Stimulated activated CD4-positive, alpha-beta T cell treated with anti-CD3 and anti-CD28 coated beads, Interleukin-4, amount 100 ng/mL, for 48 hours (primary cell): Measurements from ENCODE around the gene RNF25.

Experiments used
- DNase-seq, 2 donors: peaks; one replicate each; pipeline ENCODE4 v3.0.0-alpha.2; 2020; ENCODE audit warnings: low read depth in 2 of 2

The RNF25 gene

DNA sequence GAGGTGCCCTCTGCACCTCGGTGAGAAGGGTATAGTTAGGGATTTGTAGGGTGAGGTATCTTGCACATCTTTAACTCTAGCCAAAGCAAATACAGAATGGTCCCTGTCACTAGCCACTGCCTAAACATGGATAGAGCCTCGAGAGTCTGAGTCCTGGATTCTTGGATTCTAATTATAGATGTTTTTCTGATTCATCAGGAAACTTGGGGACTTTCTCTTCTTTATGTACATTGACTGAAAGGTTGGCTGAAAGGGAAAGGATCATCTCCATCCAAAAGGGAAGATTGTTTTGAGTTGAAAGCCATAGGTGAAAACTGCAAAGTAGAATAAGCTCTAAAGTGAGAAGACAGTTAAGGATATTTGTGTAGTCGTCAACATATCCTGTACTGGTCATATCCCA lies 8.3 kb upstream of the RNF25 start:
- DNase-seq: no peak

DNA sequence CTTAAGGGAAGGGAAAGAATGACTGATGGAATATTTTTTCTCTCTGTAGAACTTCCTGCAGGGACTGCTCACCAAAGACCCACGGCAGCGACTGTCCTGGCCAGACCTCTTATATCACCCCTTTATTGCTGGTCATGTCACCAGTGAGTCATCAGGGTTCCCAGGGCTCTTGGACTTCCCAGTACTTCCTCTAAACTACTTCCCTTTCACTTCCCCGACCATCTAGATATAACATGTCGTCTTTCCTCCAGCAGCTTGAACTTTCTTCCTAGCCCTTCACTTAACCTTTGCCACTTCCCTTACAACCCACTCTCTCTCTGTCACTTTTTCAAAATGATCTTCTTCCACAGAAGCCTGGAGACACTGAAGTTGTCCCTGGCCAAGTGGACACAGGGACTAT lies 7.3 kb upstream of the RNF25 start:
- DNase-seq: no peak

- DNase-seq: no peak
Measured at GRCh38 chr2:218671097-218671653, 627 bp downstream of the RNF25 start.

- DNase-seq: no peak
Measured at GRCh38 chr2:218664653-218665052, 7.1 kb downstream of the RNF25 start.

DNA sequence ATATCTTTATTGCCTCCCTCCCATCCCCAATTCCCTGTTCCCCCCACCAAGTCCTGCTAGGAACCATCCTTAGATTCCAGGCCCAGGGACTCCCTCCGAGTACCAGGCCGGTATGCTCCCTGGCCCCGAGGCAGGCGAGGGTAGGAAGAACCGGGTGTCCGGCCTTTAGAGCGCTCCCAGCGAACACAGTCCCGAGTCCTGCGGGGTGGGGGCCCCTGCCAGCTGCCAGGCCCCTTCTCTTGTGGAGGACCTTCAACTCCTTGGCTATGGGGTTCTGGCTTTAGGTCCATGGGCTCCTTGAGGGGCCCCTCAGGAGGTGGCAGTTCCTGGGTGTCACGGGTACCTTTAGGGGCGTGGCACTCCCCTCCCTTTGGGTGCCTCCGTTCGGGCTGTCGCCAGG lies 7.9 kb downstream of the RNF25 start:
- DNase-seq: no peak

DNA sequence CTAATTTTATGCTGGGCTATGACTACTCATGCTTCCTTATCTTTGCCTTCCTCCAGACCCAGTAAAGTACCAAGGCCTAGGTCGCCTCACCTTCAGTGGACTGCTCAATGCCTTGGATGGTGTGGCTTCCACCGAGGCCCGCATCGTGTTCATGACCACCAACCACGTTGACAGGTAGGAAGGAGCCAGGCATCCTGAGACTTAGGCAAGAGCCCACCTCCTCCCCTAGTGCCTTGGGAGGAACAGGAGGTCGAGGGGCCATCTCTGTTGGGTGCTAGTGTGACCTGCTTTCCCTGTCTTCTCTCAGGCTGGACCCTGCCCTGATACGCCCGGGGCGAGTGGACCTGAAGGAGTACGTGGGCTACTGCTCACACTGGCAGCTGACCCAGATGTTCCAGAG lies 9.0 kb downstream of the RNF25 start:
- no peak for DNase-seq

DNA sequence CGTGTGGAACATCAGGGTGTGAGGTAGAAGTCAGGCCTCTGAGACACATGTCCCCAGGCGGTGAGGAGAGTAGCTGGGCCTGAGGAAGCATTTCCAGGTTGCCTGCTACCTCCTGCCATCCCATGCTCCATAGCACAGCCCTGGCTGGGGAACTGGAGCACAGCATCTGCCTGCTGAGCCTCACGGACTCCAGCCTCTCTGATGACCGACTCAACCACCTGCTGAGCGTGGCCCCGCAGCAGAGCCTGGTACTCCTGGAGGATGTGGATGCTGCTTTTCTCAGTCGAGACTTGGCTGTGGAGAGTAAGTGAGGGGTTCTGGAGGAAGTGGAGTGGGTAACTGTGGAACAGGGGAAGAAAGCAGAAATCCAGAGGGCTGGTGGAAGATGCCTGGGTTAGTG lies 9.4 kb downstream of the RNF25 start:
- no peak for DNase-seq

GRCh38 chr2:218659988-218660358 lies 11.8 kb downstream of the RNF25 start:
- no peak for DNase-seq

DNA sequence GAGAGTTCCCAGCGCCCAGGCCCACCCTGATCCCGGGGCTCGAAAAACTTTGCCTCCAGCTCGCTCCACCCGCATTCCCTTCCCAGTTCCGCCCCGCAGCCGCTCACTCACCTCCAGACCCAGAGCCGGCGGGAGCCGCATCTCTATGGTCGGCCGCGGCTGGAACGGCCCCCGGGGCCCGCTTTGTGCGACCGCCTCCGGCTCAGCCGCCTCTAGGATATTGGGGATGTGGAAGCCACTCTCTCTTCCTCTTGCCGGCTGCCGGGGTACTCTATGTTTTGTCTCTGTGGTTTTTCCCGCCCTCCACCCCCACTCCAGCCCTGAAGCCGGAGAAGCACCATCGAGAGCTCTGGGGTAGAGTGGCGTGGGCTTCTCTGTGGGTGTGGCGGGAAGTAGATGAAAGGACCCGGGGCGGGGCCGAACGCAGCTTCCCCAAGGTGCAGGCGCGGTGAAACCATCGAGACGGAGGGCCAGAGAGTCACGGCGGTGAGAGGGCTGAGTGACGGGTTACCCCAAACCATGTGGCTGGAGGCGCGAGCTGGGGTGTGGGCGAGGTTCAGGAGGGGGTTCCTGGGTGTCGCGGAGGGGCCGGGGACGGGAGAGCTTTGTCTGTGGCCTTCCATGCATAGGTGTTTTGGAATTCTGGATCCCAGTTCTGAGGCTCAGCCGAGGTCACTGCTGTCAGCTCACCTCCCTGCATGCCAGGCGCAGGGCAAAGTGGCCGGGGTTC lies 12.4 kb downstream of the RNF25 start, which contains the start of the genes BCS1L and ZNF142:
TSS of gene BCS1L (plus strand) at position 426 of the 730 bp plus-strand sequence. CDS start 1,305 bp downstream, outside the sequence.
TSS of gene ZNF142 (minus strand) at position 366 of the 730 bp plus-strand sequence. CDS start 3,194 bp downstream, outside the sequence.
- DNase-seq: peak; percentile 94 to 97

DNA sequence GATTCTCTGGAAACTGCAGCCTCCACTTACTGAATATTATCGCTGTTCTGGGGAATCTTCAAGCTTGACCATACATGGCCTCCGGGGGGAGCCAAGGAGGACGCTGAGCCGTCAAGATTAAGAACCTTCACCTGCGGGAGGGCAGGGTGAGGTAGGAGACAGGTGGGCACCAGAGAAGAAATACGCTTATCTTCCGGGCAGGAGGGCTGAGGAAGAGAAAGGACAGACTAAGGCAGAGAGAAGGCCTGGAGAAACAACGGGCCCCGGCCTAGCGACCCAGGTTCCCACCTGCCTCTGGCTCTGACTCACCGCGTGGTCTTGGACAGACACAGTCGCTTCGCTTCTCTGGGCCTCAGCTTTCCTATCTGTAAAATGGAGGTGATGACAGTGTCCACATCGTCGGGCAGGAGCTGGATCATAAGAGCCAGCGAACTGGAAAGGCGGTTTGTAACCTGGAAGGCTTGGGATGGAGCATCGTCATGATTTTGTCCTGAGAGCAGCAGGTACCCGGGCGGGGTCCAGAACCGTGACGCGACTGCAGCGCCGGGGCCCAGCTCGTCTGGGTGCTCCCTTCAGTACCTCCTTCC lies 13.0 kb downstream of the RNF25 start:
- peak; percentile 35 to 37 for DNase-seq

GRCh38 chr2:218655751-218656150 lies 16.1 kb downstream of the RNF25 start:
- no peak for DNase-seq

GRCh38 chr2:218648787-218649100 lies 23.1 kb downstream of the RNF25 start:
- no peak for DNase-seq

GRCh38 chr2:218648088-218648786 lies 23.6 kb downstream of the RNF25 start:
- DNase-seq: peak in 1 of 2 donors; percentile 15

- DNase-seq: no peak
Measured at GRCh38 chr2:218645126-218645525, 26.7 kb downstream of the RNF25 start.

GRCh38 chr2:218644721-218645120 lies 27.1 kb downstream of the RNF25 start:
- DNase-seq: no peak

DNA sequence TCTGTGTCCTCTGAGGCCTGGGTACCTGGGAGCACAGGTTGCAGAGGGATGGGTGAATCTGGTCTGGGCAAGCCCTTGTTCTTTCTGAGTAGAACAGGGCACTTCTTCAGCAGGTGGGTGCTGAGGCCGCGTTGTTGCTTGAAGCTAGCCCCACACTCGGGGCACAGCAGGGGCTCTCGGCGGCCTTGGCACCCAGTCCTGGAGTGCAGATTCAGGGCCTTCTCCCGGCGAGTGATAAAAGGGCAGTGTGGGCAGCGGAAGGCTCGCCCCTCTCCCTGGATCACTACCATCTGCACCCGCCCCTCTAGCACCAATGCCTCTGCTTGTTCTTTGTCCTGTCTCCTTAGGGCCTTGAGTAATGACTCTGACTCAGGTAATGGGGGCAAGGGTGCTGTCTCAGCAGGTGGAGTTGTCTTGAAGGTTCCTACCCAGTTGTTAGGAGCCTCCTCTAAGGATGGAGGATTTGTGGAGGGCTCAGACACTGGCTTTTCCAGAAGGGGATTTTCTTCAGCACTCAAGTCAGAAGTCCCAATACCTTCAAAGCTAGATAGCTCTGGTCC lies 28.0 kb downstream of the RNF25 start:
- DNase-seq: no peak

- no peak for DNase-seq
Measured at GRCh38 chr2:218642786-218643185, 29.0 kb downstream of the RNF25 start.

DNA sequence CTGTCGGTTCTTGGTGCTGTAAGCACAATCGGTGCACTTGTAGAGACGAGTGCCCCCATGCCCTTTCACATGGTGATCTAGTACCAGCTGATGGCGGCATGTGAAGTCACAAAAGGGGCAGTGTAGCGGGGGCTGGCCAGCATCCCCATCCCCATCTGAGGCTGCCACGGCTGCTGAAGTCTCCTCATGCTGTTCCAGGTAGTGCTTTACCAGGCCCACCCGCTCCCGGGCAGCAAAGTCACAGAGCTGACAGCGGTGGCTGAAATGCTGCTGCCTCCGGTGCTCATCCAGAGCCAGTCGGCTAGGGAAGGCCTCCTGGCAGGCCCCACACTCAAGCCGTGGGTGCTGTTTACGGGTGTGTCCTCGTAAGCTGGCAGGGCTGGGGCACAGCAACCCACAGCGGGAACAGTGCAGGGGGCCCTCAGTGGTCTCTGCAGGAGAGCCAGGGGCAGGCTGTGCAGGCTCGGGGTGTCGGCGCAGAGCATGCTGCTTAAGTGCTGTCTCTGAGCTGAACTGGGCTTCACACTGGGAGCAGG lies 29.6 kb downstream of the RNF25 start:
- DNase-seq: no peak

- no peak for DNase-seq
Measured at GRCh38 chr2:218638372-218638771, 33.4 kb downstream of the RNF25 start.

DNA sequence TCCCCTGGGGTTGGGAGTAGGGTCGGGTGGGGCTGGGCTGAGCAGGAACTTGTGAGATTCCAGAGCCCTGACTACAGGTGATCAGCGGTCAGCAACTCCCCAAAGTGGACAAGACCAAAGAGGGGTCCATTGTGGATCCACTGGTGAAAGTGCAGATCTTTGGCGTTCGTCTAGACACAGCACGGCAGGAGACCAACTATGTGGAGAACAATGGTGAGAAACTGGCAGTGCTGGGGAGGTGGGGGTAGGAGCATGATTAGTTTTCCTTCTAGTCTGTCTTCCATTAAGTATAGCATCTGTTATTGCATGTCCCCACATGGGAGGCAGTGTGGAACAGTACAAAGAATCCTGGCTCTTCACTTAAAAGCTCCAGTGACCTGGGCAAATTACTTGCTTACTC lies 36.1 kb downstream of the RNF25 start:
- no peak for DNase-seq

DNA sequence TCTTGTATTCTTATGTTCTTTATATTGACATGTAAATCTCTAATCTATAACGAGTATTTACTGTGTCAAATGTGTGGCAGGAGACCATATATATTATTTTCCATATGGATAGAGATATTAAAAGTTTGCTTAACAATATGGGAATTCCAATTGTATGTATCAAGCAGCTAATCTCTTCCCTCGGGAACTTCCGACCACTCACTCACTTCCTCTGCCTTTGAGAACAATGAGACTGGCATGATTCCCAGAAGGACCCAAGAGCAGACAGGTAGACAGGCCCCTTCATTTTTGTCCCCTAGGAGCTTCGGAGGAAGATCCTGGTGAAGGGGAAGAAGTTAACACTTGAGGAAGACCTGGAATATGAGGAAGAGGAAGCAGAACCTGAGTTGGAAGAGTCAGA lies 40.0 kb downstream of the RNF25 start:
- no peak for DNase-seq

- DNase-seq: no peak
Measured at GRCh38 chr2:218627939-218628338, 43.9 kb downstream of the RNF25 start.
